GM19468 (cell line): ENCODE data around the gene NFIA.

Source experiments
- ATAC-seq: cut with Tn5 transposase; IDR thresholded peaks from one replicate; pipeline ENCODE4 v1.9.1; 2021; ENCODE audit warnings: mild to moderate bottlenecking, moderate library complexity, moderate number of reproducible peaks; ENCODE audit not compliant: unreplicated experiment; ENCODE audit errors: extremely low read depth

NFIA gene

DNA sequence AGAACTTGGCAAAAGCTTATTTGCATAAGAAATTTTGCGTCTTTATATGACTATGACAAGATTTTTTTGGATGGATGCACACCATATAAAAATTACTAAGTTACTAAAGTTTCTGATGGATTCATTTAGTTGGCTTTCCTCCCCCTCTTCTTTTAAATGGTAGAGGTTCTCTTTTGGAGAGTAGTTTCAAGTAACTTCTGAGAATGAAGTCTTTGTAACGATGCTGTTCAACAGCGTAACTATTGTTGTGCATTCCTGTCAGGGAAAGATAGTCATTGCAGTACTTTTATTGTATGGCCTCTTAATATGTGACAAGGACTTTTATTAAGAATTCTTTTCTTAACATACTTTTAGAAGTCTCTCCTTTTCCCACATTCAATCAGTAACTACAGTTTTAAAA lies 16.0 kb downstream of the NFIA start:
- no peak for ATAC-seq

DNA sequence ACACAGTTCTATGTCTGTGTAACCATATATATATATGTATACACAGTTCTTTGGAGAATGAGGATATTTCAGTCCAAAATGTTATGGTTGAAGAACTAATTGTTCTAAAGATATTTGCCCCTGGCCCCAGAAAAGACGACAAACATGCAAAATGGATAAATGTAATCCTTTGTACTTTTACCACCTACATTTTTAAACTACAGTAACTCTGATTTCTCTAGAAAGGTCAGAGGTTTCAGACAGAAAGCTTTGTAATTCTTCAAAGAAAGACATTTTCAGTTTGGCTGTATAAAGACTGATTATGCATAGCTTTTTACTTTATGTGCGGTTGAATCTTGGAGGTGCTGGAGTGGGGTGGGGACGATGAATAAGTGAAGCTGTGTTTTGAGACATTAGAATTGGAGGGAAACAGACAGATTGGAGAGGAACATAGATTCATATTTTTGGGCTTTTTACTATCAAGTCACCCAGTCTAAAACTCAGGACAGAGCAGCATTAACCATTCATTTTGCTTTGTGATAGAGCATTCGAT lies 16.6 kb downstream of the NFIA start:
- ATAC-seq = no peak

DNA sequence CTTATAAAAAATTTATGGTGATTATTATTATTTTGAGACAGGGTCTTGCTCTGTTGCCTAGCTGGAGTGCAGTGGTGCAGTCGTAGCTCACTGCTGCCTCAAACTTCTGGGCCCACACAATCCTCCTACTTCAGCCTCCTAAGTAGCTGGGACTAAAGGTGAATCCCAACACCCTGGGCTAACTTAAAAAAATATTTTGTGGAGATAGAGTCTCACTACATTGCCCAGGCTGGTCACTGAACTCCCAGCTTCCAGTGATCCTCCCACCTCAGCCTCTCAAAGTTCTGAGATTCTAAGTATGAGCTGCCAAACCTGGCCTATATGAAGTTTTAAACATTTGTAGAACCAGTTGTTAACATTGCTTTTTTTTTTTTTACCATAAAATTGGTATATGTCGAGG lies 18.2 kb downstream of the NFIA start:
- ATAC-seq = no peak

DNA sequence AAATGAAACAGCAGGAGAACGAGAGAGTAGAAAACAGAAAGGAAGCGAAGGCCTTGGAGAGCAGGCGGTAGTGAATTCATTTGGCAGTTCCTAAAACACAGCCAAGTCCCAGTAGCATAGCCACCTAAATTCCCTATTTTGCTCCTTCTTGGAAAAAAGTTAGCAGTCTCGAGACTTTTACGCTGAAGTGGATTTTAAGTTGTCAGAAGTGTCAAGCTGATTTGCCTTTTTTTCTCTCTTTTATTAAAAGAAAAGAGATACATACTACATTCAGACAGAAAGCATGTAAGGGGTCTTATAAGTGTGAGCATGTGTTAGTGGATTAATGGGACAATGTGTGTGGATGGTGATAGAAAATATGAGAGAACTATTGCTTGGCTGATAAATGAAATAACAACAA lies 19.2 kb downstream of the NFIA start:
- no peak for ATAC-seq

DNA sequence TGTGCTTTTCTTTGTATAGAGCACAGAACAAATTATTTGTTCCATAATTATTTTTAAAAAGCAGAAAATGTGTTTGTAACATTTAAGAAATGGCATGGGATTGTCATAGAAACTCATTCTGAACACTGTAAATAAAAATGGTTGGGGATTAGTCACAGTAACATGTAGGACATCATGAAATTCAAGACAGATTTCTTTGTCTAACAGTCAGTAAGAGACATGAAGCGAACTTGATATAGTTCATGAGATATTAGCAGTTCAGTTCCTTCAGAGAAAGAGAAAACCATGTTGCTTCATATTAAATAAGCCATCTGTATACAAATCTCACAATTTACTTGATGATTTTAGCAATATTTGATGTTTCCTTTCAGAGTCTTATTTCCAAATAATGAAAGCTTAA lies 19.7 kb downstream of the NFIA start:
- no peak for ATAC-seq

DNA sequence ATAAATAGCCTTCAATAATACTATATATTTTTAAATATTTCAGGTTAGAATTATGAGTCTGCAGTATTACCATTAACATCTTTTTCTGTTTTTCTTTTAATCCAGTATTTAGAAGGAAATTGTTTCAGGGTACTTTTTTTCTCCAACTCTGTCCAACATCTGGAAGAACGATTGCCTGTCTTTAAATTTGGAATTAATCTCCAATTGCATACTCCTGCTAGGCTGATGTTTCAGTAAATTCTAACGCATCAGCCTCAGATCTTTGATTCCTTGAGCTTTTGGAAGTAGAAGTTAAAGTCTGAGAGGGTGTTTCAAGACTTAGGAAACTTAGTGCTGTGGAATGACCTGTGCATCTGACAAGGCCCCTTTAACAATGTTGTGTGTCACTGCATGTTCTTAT lies 20.3 kb downstream of the NFIA start:
- no peak for ATAC-seq

DNA sequence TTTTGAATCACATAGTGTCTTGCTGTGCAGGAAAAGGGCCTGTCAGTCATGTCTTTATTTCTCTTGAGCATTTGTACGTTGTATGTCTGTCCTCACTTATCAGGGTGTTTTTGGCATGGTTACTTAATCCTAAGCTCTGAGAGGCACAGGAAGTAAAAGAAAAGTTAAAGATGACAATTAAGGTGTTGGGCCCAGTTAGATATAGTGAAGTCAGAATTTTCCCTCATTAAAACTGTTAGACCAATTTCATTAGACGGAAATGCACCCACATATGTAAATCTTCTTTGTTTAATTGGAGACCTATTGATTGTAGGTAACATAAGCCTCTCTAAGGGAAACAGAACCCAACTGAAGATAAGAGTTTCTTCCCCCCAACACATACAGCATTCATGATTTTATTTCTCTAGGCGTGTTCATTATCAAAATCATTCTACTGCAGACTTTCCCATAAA lies 21.9 kb downstream of the NFIA start:
- no peak for ATAC-seq

DNA sequence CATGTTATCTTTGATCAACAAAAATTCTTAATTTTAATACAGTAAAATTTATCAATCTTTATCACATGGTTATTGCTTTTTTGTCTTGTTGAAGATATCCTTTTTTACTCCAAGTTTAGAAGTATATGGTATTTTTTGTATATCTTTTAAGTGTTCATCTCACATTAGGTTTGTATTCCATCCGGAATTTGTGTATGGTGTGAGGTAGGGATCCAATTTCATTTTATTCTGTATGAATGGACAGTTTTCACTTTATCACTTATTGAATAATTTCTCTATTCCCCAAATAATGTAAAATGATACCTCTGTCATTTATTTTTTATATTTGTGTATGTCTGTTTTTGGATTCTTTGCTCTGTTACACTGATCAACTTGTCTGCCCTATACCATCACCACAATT lies 25.3 kb downstream of the NFIA start:
- no peak for ATAC-seq

DNA sequence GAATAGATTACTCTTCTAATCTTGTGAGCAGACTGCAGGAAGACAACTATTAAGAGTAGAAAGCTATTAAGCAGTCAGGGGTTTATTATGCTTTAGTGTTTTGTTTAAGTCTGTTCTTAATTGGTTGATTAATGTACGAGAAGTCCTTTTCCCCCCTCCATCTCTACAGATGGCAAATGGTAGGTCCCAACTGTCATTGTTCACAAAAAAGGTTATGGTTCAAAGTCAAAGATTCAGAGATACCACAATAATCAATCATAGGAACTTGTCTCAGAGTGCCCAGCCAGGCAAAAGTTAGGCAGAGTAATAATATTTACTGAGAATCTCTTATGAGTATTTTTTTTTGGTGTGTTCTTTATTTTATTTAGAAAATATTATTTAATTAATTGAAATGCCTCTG lies 26.8 kb downstream of the NFIA start:
- no peak for ATAC-seq

DNA sequence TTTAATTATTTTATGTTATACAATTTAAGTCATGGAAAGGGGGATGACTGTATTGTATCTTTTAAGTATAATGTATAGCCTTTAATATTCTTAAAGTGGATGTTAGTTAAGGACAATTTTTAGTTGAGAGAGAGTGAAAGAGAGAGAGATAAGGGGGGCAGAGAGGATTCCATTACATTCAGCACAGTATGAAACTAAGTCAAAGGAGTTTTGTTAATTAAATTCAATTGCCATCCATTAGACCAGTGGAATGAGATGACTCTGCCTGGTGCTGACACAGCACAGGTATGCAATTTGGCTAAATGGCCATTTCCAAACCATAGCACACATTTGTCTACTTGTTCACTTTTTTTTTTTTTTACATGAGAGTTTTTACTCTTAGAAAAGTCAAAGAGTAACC lies 27.5 kb downstream of the NFIA start:
- ATAC-seq = no peak

DNA sequence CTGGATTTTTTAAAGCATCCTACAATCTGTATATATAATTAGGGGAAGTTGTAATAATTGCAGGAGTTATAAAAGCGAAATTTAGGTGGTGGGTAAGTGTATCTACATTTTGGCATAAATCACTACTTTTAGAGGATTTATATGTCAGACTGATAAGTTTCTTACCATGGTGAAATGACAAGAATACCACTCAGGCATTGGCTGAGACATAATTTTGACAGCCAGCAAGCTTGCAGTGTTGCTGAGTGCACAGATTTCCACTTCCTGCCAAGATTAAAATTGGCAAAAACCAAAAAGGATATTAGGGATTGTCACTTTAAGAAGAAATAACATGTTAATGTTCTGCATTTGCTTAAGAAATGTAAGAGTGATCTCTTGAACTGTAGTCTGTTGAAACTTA lies 28.2 kb downstream of the NFIA start:
- no peak for ATAC-seq

DNA sequence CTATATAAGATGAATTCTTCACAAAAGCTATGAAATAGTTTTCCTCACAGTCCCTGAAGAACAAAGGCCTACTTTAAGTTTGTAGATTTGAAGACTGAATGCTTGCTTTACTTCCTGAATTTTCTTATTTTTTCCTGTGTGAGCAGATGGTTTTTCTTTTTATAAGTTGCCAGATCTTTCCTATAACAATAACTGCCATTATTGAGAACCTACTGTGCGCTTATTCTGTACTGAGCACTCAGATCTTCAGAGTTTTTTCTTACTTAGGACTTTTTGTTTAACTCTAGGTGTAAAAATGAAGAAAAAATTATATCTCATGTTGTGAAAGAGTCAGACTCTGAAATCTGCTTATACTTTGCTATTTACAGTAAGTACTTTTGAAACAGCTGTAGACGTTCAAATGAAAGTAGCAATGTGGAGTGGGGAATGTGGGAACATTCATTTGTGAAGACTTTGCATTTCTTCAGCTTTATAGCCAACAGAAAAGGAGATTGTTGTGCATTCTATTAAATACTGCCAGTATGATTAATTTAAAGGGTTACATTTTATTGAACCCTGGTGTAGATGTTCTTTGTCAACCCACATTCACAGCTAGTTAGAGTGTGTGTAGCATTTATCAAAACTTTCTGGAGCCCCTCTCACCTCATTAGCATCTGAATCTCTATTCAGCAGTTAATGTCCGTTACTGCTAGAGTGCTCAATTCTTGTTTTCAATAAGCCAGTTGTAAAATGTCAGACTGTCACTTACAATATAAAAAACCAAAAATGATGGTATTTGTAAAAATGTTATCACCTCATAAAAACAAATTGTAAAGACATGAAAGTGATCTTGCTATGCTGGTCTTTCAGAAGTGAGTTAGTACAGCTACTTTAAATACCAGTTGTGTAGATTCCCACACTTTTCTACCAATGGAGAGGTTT lies 29.0 kb downstream of the NFIA start:
- no peak for ATAC-seq

DNA sequence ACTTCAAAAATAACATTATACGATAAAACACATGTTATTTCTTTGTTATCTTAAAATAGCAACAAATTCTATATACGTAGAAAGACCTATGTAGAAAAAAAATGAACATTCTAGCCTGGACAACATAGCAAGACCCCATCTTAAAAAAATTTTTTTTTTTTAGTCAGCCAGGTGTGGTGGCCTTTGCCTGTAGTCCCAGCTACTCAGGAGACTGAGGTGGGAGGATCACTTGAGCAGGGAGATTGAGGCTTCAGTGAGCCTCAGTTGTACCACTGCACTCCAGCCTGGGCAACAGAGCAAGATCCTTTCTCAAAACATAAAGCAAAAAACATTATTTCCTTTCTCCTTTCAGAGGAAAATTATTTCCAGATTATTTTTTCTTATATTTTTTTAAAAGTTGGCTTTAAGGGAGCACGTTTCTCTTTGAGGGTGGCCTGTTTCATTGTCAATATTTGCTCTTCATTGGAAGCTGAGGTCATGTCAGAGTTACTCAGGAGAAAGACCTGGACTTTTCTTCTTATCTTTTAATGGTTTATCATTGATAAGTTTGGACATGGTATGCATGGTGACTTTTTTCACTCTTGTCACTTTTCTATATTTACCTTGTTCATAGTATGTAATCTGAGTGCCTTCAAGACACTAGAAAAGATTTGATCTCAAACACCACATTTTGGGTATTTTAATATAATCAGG lies 32.0 kb downstream of the NFIA start:
- no peak for ATAC-seq

DNA sequence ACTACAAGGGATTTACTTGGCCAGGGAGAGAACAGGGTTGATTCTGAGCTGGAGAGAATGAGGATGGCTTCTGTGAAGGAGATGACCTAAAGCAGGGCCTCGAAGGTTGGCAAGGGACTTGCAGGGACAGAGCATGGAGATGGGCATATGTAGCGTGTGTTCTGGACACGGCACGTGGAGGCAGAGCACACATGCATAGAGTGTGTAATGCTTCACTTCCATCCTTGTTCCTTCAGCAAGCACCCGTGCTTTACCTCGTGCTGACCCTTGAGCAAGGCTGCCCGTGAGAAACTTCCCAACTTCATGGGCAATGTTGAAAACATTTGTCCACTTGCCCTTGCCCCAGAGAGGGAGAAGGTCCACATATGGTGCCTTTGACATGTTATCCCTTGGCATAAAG lies 33.1 kb downstream of the NFIA start:
- no peak for ATAC-seq

DNA sequence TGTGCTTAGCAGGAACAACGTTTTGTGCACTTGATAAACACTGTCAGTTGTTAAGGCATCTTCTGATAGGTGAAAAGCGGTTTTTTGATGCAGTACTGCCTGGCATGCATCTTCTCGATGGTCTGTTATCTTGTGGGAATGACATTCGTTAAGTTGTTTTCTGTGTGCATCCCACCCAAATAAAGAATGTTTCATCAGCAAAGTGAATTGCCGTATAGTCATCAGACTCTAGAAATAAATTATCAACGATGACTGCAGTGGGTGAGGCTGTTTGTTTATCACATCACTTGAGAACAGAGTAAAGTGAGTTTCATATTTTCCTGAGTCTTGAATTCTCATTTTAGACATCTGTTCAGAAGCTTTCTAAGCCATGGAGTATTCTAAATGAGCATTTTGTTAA lies 34.1 kb downstream of the NFIA start:
- ATAC-seq = no peak

DNA sequence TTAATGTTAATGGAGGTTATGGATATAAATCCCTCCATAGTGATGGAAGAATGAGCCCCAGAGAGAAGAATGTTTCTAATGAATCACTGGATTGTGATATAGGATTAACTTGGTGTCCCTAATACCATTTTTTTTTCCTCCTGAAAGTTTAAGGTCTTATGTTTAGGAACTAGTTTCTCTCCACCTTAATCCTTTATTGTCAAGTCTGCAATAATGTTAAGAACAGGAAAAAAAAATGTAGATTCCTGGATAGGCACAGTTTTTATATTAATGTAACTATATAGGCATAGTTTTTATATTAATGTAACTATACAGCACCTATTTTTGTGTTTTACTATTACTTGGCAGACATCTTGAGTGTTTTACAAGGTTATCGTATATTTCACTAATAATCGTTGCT lies 34.9 kb downstream of the NFIA start:
- ATAC-seq = no peak

DNA sequence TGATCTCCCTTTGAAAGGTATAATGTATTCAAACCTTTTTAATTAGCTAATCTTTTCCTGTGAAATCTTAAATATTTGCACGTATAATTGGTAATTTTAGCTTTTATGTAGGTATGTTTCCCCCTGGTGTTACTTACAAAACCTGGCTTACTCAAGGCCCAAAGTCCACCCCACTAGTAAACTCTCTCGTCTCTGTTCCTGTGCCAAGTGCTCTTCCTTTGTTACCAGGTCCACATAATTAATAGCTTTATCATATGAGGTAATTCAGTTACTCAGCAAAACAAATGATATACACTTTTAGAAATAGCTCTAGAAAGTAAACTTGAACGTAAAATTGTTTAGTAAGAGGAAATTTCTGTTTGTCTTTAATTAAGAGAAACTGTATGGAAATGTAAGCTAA lies 36.7 kb downstream of the NFIA start:
- ATAC-seq = no peak

DNA sequence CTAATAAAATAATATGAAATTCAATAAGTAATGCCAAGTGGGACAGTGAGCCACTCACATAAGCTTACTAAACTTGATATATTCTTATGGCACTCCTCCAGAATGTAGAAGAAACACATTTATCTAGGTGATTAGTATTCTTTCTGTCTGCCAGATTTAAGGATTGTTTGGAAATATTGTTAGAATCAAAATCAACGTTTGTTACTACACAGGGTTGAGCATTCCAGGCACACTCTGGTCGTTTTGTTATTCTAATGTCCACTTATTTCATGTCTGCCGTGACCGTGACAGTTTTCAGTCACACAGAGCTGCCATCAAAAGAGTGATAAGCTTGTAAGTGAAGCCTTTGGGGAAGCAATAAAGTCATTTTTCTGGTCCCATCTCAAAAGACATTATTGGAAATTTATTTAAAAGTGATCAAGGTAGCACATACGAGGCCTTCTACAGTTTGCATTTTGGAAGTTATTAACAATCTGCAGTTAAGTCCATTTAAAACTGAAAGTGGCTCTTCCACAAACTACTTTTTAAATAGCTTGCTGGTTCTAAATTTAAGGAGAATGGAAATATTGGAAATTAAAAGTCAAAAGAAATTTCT lies 38.0 kb downstream of the NFIA start:
- ATAC-seq = no peak

DNA sequence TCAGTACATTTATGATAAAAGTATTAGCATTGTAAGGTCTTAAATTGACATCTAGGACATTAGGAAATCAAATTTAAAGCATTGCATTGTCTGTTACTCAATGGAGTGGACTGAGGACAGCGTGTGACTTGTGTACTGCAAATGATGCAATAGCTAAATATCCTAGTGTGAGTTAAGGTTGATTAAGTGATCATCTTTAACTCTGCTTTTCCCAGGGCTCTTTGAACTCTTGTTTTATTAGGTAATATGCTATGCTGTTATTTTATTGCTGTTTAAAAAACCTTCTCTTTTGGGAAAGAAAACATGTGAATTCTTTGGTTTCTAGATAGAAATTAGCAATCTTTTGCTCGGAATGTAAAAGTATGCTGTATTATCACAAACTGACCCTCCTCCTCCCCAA lies 38.6 kb downstream of the NFIA start:
- ATAC-seq = no peak

DNA sequence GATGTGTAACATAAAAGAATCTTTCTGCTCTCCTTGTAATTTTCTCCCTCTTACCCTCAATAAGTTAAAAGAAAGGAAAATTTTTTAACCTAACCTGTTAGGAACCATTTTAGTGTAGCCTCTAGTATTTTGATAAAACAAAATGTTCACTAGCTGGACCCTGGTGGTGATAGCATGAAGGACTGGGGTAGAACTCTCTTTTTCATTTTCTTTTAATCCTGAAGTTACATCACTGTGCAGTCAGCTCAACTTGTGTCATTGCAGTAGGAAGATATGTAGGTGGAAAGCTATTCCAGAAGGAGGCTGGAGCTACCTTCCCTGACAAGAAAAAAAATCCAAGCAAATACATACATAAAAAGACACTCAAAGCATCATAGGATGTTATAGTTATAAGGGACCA lies 39.3 kb downstream of the NFIA start:
- ATAC-seq = no peak

DNA sequence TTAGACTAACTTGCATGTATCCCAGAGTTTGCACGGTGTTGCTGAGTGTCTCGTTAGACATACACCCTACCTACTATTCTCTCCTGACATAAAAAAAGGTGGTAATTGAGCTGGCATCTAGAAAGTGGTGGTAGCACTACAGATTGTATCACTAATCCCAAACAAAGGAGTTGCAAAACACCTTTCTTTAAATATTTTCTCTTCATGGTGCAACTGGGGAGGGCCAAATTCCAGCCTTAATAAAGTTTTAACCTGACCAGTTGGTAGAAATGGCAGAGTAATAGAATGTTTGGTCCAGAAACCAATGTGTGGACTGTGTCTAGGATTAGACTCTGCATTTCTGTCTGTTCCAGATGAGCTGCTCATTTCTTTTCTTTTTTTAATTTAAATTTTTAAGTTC lies 40.0 kb downstream of the NFIA start:
- no peak for ATAC-seq
